TTC549 (cell line): Measurements from ENCODE around the gene PSEN2.
A peak's percentile ranks its signal among the peaks of the same experiment; 100 is the strongest.

Source experiments
- FAIRE-seq: peaks from 2 replicates; lab custom pipeline; 2012; peaks lifted over from hg19 to GRCh38; lab: Jason Lieb, UNC

Gene PSEN2

DNA sequence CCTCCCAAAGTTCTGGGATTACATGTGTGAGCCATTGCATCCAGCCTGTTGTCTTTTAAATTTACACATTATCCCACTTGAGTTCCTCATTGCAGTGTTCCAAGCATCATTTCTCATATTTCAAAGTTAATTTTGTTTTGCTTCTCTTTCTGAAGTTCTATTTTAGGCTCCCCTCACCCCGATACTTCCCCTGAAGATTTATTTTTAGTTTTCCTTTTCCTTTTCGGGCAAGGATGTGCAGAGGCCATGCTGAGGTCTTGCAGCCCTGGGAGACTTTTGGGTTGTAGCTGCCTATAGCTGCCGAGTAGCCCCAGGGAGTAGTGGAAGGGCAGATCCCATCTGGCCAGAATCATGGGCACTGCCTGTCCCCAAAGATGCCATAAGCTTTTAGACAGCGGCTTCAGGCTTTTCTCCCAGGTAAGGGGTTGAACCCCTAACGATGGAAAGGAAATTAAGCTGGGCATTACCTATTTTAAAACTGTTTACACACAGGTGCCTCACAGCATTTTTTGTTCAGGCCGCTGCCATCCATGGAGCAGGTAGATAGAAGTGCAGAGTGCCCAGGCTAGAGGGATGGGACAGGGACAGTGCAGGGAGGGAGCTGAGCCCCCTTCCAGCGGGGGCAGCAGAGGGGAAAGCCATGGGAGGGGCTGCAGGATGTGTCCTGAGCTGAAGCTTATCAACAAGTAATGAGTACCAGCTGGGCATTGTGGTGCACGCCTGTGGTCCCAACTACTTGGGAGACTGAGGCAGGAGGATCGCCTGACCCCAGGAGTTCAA, 15.9 kb downstream of the PSEN2 start:
- no peak for FAIRE-seq

DNA sequence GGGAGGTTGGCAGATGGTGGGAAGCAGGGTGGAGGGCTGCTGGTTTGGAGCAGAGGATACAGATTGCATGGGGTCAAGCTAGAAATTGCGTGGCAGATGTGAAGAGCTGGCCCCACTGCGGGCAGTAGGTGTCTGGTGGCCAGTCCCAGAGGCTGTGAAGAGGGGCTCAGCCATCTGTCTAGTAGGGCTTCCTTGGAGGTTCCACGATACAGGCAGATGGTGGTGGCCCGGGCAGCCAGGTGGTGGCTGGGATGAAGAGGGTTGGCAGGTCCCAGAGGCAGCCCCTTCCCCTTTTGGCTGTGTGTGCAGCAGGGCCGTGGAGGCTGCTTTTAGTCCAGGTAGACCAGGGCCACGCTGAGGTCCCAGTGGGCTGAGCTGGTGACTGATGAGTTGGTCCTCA, 16.6 kb downstream of the PSEN2 start:
- FAIRE-seq = no peak

DNA sequence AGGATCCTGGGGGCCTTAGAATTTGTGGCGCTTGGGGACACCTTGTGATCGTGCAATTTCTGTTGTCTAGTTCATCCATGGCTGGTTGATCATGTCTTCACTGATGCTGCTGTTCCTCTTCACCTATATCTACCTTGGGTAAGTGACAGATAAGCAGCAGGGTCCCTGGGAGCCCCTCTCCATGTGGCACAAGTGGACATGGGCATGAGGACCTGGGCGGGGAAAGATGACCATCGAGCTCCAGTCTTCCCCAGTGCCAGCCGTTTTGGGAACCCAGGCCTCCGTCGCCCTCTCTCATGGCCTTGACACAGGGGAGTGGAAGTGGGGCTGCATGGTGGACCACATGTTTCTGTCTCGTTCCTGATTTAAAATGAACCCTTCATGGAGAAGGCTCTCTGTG, 17.6 kb downstream of the PSEN2 start:
- FAIRE-seq = no peak

DNA sequence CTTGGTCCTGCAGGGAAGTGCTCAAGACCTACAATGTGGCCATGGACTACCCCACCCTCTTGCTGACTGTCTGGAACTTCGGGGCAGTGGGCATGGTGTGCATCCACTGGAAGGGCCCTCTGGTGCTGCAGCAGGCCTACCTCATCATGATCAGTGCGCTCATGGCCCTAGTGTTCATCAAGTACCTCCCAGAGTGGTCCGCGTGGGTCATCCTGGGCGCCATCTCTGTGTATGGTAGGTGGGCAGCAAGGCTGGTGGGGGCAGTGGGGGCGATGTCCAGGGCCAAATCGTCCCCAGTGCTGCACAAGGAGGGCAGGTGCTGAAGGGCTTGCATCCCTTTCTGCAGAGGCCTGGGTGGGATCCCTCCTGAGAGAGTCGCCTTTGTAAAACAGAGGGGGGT, 18.4 kb downstream of the PSEN2 start:
- FAIRE-seq = no peak

DNA sequence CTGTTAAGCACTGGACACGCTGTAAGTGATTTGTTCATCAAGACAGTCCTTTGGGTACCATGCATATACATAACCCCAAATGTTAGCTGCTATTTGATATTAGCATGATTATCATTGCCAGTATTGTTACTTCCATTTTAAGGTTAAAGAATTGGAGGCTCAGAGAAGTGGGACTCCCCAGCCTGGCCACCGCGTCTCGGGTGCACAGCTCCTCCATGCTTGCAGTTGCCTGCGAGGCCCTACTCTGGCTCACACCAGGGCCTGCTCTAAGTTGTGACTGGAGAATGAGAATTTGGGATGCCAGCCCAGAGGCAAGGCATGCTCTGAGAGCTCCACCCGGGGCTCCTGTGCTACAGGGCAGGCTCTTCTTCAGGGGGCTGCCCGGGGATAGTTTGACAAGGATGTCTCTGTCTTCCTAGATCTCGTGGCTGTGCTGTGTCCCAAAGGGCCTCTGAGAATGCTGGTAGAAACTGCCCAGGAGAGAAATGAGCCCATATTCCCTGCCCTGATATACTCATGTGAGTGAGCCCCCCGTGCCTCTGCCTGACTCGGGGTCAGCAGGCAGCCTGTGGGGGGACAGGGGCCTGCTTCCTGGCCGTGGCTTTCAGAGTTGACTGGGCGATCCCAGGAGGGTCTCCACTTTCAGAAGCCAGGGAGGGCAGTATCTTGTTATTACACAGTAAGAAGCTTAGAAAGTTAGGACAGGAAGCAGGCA, 19.4 kb downstream of the PSEN2 start:
- FAIRE-seq = no peak

DNA sequence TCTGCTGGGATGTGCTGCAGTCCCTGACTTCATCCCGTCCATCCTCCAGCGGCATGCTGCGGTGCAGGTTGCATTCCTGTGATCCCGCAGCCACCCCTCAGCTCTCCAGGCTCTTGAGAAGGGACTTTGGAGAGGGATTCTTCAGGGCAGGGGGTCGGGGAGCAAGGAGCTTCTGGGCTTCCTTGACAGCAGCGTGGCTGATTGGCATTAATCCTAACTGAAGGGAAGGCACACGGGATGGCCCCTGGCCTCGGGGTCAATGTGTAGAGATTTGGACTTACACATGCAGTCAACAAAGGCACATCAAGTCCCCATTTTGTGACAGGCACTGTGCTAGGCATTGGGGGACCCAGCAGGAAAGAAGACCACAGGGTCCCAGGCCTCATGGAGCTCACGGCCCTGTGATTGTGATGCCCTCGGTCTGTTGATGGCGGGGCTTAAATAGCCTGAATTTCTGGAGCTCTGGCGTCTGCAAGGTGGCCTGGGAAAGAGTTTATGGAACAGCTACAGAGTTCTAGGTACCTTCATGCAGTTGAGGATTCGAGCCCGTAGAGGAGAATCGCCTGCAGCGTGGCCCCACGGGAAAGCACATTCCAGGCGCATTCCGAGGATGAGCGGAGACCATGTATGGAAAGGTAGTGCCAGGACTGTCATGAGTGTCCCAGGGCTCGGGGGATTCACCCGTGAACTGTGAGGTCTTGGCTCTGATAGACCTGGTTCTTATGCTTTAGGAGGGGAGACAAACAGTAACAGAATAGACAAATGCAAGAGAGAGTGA, 20.1 kb downstream of the PSEN2 start:
- no peak for FAIRE-seq

DNA sequence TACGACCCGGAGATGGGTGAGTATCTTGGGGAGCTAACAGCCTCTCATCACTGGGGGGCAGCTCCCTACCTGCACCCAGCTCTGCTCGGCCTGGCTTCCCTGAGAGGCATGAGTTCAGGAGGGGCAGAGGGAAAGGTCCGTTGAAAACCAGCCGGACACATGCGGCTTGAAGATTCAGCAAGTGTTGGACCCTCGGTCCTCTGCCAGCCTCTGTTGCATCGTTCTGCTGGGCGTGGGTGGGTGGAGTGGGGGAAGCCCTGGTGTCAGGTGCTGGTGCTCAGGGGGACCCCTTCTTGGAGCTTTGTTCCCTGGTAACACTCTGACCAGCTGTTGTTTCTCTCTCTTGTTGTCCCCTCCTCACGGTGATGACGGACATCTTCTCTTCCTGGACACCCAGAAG, 20.9 kb downstream of the PSEN2 start:
- no peak for FAIRE-seq

DNA sequence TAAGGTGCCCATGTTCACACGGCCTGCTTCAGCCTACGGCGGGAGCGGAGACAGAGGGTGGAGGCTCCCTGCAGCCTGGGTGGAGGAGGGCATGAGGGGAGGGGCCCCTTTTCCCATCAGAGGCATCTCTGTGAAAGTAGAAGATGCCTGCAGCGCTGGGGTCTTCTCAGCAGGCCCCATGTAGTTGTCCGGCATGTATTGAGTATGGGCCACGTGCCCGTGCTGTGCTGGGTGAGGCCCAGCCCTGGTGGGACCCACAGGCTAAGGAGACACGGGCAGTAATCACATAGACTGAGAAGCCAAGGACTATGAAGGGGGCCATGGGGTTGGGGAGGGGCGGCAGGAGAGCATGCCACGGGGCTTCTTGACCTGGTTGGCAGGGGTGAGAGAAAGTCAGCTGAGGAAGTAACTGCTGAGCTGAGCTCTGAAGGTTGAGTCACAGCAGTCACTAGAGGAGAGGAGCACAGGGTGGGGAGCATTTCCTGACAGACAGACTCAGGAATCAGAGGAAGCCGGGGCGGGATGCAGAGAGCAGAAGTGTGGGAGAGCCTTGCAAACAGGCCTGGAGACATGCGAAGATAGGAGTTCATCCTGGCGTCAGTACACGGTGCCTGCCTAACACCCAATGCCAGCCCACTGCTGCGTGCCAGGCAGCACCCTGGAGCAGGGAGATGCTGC, 21.6 kb downstream of the PSEN2 start:
- FAIRE-seq = no peak

DNA sequence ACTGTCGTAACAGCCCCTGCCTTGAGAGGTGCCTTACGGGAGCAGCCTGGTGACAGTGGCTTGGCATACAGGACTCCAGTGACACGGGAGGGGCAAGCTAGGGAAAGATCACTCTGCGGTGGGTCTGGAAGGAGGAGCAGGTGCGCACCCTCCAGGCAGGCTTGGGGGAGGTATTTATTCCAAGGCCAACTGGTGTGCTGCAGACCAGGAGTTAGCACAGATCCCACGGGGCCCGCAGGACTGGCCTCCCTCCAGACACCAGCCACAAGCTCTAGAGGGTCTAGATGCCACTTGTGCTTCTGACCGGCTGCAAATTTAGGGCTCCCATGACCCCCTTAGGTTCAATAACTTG, 22.1 kb downstream of the PSEN2 start:
- FAIRE-seq = no peak

DNA sequence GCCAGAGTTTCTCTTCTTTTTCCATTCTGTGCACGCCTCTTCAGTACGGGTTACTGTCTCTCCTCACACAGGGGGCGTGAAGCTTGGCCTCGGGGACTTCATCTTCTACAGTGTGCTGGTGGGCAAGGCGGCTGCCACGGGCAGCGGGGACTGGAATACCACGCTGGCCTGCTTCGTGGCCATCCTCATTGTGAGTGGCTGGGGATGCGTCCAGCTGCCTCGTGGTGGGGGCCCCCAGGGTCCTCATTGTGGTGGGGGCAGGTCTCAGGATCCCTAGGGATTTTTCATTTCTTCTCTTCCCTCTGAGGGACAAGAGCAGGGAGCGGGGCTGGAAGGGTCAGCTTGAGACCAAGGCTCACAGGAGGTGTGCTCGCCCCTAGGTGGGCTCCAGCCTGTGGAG, 23.5 kb downstream of the PSEN2 start:
- no peak for FAIRE-seq

DNA sequence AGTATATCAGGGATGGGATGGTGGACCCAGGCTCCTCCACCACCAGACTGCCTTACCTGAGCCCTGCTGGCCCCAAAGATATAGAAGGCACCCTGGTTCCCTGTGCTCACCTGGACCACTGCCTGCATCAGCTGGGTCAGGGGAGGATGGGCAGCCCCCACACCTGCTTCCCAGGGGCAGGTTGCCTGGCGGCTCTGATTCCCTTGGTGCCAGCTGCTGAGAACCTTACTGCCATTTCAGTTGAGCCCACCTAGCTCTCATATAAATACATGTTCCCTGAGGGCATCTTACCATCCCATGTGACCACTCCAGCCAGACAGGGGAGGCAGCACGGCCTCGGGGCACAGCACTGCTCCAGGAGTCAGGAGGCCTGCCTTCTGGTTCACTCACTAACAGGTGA, 24.4 kb downstream of the PSEN2 start:
- FAIRE-seq = no peak

DNA sequence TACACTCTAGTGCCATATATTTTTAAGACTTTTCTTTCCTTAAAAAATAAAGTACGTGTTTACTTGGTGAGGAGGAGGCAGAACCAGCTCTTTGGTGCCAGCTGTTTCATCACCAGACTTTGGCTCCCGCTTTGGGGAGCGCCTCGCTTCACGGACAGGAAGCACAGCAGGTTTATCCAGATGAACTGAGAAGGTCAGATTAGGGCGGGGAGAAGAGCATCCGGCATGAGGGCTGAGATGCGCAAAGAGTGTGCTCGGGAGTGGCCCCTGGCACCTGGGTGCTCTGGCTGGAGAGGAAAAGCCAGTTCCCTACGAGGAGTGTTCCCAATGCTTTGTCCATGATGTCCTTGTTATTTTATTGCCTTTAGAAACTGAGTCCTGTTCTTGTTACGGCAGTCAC, 25.2 kb downstream of the PSEN2 start:
- no peak for FAIRE-seq

DNA sequence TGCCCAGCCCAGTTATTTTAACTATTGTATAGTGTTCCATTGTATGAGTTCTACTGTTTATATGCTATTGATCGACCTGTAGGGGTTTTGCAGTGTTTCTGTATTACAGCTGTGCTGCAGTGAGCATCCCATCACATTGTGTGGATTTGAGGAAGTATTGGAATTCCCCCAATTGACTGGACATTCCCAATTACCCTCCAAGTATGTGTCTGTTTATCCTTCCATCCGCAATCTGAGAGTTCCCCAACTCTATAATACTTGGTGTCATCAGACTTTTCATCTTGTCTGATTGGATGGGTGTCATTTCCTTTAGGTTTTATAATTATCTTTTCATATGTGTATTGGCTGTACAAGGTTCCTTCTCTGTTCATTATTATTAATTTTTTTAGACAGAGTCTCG, 27.8 kb downstream of the PSEN2 start:
- no peak for FAIRE-seq

DNA sequence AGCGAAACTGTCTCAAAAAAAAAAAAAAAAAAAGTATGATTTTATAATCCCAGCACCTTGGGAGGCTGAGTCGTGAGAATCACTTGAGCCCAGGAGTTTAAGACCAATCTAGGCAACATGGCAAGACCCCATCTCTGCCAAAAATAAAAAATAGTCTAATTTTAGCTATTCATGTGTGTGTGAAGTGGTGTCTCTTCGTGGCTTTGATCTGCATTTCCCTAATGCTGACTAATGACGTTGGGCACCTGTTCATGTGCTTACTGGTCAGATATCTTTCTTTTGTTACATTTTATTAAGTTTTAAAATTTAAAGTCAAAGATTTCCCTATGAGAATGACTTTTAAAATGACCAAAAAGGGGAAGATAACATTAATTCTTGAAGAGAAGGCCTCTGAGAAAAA, 31.0 kb downstream of the PSEN2 start:
- no peak for FAIRE-seq

DNA sequence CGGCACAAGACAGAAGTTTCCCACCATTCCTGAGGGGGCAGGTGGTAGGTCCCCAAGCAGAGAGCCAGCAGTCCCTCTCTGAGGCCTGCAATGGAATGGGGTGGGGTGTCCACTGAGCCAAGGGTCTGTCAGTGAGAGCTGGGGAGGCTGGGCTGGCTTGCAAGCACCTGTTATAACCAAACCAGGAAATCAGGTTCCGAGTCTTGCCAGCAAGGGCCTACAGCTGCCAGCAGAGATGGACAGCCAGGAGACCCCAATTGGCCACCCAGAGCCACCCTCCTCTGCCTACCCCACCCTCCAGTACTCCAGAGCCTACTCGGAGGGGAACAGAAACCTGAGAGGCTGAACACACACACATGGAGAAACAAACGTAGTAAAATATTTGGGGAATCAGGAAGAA, 32.2 kb downstream of the PSEN2 start:
- FAIRE-seq = no peak

DNA sequence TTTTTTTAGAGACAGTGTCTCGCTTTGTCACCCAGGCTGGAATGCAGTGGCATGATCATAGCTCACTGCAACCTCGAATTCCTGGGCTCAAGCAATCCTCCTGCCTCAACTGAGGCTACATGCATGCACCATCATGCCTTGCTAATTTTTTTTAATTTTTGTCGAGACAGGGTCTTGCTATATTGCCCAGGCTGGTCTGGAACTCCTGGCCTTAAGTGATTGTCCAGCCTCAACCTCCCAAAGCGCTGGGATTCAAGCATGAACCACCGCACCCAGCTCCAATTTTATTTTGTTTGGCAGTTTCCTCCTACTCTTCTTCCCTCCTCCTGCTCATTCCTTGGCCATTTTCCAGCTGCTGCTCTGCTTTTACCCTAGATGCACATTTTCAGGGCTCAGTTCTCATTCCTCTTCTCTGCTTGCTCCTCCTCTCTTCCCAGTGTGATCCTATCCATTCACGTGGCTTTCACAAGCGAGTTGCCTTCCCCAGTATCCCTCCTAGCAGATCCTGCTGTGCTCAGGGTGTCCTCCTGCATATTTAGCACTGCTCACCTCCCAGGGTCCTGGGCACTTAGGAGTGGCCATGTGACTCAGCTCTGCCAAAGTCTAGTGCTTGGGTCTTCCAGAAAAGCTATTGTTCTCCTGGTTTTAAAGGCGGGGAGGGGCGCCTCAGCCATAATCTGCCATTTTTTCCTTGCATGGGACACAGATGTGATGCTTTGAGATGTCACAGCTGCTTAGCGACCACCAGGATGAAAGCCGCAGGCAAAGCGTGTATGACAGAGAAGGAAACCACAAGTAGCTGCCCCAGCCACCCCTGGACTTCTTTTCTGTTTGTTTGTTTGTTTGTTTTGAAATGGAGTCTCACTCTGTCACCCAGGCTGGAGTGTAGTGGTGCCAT, 33.7 kb downstream of the PSEN2 start:
- no peak for FAIRE-seq

DNA sequence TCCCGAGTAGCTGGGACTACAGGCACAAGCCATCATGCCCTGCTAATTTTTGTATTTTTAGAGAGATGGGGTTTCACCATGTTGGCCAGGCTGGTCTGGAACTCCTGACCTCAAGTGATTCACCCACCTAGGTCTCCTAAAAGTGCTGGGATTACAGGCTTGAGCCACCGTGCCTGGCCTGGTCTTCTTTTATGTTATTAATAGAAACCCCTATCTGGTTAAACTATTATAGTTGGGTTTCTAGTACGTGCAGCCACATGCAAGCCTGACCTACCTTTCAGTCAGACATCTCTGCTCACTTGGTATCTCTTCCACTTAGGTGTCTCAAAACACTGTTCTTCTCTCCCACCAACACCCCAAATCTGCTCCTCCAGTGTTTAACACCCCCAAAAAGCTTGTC, 34.4 kb downstream of the PSEN2 start:
- FAIRE-seq = no peak

DNA sequence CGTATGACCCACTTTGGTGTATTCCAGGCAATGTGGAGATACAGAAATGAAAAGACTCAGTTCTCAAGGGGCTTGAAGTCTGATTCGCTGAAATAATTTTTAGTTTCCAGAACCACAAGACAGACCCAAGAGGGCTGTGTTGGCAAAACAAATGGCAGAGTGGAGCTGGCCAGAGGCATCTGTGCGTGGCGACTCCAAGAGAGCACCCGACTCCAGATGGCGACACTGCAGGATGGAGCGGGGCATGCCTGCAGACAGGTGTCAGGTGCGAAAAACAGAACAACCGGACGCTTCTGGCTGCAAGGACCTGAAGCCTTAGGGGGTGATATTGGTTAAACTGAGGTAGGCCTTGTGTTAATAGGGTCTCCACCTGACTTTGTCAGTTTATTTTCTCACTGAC, 38.0 kb downstream of the PSEN2 start:
- no peak for FAIRE-seq

DNA sequence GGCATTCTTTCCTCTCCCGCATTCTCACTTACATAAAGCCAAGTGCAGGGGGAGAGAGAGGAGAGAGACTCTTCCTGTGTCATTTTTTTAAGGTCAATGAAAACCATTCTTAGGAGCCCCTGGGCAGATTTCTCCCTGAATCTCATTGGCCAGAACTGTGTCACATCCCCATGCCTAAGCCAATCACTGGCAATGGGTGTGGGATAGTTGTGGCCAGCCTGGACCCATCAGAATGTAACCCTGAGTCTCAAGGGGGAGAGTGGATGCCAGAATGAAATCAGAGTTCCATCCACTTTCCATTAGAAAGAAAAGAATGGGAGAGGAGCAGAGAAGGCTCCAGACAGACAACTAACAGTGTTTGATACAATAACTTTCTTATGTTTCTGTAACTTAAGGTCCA, 38.5 kb downstream of the PSEN2 start:
- FAIRE-seq = no peak

DNA sequence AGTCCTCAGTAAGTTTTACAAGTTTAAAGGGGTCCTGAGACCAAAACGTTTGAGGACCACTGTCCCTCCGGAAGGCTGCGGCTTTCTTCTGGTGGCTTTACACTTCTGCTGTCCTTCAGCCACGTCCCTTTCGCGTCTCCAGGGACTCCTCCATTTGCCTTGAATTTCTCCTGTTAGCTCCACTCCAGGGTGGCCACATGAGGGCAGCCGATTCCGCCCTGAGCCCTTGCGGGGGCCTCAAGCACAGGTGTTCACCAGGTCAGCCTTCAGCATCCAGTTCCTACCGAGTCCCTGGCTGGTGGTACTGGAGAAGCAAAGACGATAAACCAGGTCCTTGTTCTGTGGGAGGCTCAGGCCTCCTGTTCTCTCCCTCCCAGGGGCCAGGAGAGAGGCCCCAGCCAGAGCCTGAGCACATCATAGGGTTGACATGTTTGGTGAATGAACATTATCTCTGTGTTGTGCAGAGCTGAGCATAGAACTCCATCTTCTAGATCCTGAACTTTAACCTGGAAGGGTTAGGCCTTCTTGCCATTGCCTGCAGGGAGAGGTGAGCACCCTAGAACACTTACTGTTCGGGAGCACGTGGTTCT, 42.3 kb downstream of the PSEN2 start:
- FAIRE-seq = no peak

DNA sequence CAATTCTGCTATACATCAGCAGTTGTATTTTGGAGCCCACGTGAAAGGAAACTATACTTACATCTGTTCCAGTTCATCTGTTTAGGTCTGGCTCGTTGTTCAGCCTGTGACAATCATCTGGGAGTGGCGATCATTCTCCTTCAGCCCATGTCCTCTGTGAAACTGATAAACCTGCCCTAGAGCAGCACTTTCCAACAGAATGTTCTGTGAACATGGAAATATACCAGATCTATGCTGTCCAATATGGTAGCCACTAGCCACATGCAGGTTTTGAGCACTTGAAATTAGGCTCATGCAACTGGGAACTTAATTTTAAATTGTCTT, 45.2 kb downstream of the PSEN2 start:
- no peak for FAIRE-seq

DNA sequence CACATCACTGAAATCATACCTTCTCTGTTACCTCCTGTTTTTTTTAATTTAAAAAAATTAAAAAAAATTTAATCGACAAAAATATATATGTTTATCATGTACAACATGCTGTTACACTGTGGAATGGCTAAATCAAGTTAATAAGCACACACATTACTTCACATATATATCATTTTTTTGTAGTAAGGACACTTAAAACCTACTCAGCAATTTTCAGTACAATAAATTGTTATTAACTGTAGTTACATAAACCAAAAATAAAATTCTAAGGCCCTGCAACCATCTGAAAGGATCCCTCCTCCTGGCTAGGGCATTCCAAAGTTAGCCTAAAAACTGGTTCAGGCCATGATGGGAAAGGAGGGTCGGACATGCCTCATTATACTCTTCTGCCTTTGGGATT, 46.1 kb downstream of the PSEN2 start:
- FAIRE-seq = peak; percentile 41
